ENCODE measurements around the gene NPC1L1.

DNA sequence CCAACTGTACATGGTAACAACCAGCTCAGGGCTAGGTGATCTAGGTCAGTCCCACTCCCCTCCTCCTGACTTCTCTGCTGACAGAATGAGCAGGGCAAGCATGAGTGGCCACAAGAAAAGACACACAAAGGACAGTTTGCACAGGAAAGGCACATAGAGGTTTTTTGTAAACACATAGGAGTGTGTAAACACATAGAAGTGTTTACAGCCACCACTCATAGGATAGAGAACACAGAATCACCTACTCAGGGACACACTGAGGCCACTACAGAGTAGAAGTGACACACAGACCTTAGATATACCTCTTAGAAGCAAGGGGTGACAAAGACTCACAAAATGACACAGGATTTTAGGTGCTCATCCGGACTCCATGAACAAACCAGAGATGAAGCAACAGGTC, 69.7 kb downstream of the NPC1L1 start:
- TF ChIP-seq SMAD1 (CRISPR knock-in tag; IDR thresholded peaks at IDR 0.05; ENCODE audit: borderline replicate concordance, low read depth) (no peak), ZNF687 (CRISPR knock-in tag; IDR thresholded peaks at IDR 0.05) (no peak), ZNF496 (CRISPR knock-in tag; IDR thresholded peaks at IDR 0.05; ENCODE audit: insufficient replicate concordance) (no peak), FOXO1 (CRISPR knock-in tag; IDR thresholded peaks at IDR 0.05) (peak; percentile 71; the same call in 1 of the 2 replicates), SRF (IDR thresholded peaks at IDR 0.05; ENCODE audit: low read depth, low read length) (no peak), EHMT2 (IDR thresholded peaks at IDR 0.05; ENCODE audit: borderline replicate concordance, low read depth, low read length) (no peak), MBNL3 (CRISPR knock-in tag; conservative IDR thresholded peaks at IDR 0.05) (no peak), ZNF772 (CRISPR knock-in tag; IDR thresholded peaks at IDR 0.05) (no peak), ZNF326 (CRISPR knock-in tag; IDR thresholded peaks at IDR 0.05; ENCODE audit: borderline replicate concordance) (no peak), POLR2A (IDR thresholded peaks at IDR 0.05; ENCODE audit: insufficient read depth in 1 of 2, low read depth in 2 of 2, low read length in 2 of 2) (no peak), PBX2 (CRISPR knock-in tag; IDR thresholded peaks at IDR 0.05) (no peak), CEBPB (IDR thresholded peaks at IDR 0.05; ENCODE audit: borderline replicate concordance, low read depth, low read length) (no peak), ESRRA (CRISPR knock-in tag; IDR thresholded peaks at IDR 0.05; ENCODE audit: low read depth) (no peak), TCF7 (IDR thresholded peaks at IDR 0.05; ENCODE audit: low read depth) (no peak)

All from HepG2 (cell line).